GM23338 (cell line): ENCODE data around the gene PLEKHN1.

ENCODE experiments used
- EZH2phosphoT487 ChIP-seq: fragments of 200-600 bp; sonication (generic); IDR thresholded peaks from one replicate; pipeline ENCODE4 v1.8.1; 2018; ENCODE audit warnings: antibody characterized with exemption; ENCODE audit not compliant: unreplicated experiment
- POLR2AphosphoS5 ChIP-seq: IDR thresholded peaks from 2 replicates; pipeline ENCODE4 v1.6.1; 2016; ENCODE audit warnings: antibody characterized with exemption, low read depth
- TF ChIP-seq, protein P1 (sequence below), 2 experiments: fragments of 200-600 bp in 1 of 2; sonication (generic) in 1 of 2; conservative IDR thresholded peaks; 2 replicates each; pipeline versions ENCODE4 v1.5.1 to v1.6.1; 2016 to 2017; ENCODE audit warnings: antibody characterized with exemption in 2 of 2, low read depth in 2 of 2, mild to moderate bottlenecking in 2 of 2, moderate library complexity in 1 of 2
- TF ChIP-seq, protein P2 (sequence below): IDR thresholded peaks from one replicate; pipeline ENCODE4 v1.6.1; 2018; ENCODE audit warnings: antibody characterized with exemption; ENCODE audit not compliant: unreplicated experiment

DNA sequence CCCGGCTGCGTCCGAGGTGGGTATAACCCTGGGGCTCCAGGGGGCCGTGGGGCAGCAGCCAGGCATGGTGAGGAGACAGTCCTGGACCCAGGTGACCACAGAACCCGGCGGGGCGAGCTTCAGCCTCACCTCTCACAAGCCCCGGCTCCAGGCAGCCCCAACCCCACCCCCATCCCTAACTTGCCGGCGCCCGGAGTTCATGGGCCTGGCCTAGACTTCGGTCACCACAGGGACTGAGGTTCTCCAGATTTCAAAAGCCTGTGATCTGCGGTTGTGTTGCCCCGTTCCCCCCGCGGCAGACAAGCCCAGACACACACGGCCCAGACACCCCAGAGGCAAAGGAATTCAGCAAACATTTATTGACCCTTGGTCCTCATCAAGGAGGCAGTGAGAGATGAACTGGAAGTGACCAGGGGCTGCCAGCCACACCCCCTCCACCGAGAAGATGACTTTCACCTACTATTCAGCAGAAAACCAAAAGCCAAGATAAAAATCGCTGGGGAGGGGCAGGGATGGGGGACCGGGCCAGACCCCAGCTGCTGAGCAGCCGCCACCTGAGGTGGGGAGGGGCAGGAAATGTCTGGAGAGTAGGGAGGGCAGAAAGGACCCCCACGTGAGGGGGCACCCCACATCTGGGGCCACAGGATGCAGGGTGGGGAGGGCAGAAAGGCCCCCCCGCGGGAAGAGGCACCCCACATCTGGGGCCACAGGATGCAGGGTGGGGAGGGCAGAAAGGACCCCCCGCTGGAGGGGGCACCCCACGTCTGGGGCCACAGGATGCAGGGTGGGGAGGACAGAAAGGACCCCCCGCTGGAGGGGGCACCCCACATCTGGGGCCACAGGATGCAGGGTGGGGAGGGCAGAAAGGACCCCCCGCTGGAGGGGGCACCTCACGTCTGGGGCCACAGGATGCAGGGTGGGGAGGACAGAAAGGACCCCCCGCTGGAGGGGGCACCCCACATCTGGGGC, 29.7 kb downstream of the PLEKHN1 start:
- TF ChIP-seq POLR2AphosphoS5 (no peak), EZH2phosphoT487 (no peak)
- TF ChIP-seq, protein P1, sequence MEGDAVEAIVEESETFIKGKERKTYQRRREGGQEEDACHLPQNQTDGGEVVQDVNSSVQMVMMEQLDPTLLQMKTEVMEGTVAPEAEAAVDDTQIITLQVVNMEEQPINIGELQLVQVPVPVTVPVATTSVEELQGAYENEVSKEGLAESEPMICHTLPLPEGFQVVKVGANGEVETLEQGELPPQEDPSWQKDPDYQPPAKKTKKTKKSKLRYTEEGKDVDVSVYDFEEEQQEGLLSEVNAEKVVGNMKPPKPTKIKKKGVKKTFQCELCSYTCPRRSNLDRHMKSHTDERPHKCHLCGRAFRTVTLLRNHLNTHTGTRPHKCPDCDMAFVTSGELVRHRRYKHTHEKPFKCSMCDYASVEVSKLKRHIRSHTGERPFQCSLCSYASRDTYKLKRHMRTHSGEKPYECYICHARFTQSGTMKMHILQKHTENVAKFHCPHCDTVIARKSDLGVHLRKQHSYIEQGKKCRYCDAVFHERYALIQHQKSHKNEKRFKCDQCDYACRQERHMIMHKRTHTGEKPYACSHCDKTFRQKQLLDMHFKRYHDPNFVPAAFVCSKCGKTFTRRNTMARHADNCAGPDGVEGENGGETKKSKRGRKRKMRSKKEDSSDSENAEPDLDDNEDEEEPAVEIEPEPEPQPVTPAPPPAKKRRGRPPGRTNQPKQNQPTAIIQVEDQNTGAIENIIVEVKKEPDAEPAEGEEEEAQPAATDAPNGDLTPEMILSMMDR (conservative IDR thresholded peaks at IDR 0.05; ENCODE audit: low read depth in 2 of 2): no peak
- TF ChIP-seq, protein P2, sequence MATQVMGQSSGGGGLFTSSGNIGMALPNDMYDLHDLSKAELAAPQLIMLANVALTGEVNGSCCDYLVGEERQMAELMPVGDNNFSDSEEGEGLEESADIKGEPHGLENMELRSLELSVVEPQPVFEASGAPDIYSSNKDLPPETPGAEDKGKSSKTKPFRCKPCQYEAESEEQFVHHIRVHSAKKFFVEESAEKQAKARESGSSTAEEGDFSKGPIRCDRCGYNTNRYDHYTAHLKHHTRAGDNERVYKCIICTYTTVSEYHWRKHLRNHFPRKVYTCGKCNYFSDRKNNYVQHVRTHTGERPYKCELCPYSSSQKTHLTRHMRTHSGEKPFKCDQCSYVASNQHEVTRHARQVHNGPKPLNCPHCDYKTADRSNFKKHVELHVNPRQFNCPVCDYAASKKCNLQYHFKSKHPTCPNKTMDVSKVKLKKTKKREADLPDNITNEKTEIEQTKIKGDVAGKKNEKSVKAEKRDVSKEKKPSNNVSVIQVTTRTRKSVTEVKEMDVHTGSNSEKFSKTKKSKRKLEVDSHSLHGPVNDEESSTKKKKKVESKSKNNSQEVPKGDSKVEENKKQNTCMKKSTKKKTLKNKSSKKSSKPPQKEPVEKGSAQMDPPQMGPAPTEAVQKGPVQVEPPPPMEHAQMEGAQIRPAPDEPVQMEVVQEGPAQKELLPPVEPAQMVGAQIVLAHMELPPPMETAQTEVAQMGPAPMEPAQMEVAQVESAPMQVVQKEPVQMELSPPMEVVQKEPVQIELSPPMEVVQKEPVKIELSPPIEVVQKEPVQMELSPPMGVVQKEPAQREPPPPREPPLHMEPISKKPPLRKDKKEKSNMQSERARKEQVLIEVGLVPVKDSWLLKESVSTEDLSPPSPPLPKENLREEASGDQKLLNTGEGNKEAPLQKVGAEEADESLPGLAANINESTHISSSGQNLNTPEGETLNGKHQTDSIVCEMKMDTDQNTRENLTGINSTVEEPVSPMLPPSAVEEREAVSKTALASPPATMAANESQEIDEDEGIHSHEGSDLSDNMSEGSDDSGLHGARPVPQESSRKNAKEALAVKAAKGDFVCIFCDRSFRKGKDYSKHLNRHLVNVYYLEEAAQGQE: no peak
